Hepatocyte (in vitro differentiated cells): Measurements from ENCODE around the gene DMAC1.

Experiments used
- EZH2 ChIP-seq: fragments of 200-600 bp; sonication (generic); IDR thresholded peaks from 2 replicates; pipeline ENCODE4 v1.6.1; 2016; ENCODE audit warnings: antibody characterized with exemption, mild to moderate bottlenecking, borderline replicate concordance
- TF ChIP-seq, protein P1 (sequence below): fragments of 200-600 bp; sonication (generic); IDR thresholded peaks from 2 replicates; pipeline ENCODE4 v1.5.1; 2016; ENCODE audit warnings: antibody characterized with exemption, mild to moderate bottlenecking; ENCODE audit not compliant: poor library complexity

- TF ChIP-seq, protein P1, sequence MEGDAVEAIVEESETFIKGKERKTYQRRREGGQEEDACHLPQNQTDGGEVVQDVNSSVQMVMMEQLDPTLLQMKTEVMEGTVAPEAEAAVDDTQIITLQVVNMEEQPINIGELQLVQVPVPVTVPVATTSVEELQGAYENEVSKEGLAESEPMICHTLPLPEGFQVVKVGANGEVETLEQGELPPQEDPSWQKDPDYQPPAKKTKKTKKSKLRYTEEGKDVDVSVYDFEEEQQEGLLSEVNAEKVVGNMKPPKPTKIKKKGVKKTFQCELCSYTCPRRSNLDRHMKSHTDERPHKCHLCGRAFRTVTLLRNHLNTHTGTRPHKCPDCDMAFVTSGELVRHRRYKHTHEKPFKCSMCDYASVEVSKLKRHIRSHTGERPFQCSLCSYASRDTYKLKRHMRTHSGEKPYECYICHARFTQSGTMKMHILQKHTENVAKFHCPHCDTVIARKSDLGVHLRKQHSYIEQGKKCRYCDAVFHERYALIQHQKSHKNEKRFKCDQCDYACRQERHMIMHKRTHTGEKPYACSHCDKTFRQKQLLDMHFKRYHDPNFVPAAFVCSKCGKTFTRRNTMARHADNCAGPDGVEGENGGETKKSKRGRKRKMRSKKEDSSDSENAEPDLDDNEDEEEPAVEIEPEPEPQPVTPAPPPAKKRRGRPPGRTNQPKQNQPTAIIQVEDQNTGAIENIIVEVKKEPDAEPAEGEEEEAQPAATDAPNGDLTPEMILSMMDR, result no peak
- TF ChIP-seq EZH2, result no peak
Measured at GRCh38 chr9:7823651-7824050, 24.1 kb upstream of the DMAC1 start.
